Osteoblast (primary cell): Measurements from ENCODE around the gene PTH1R. TPM values are rescaled to one million over a fixed set of nuclear protein-coding genes. Genes with fewer than 3 reads are reported as not detected.

Experiments
- DNase-seq: peaks from one replicate; pipeline ENCODE4 v3.0.0; 2011; ENCODE audit warnings: low spot score, mixed read lengths; ENCODE audit not compliant: insufficient read length; ENCODE audit errors: missing footprints
- H2AFZ ChIP-seq: 2 replicates; pipeline ENCODE4 v1.6.0; 2011; ENCODE audit warnings: mild to moderate bottlenecking, low read length
- H3K27ac ChIP-seq: 2 replicates; pipeline ENCODE4 v1.5.1; 2011; ENCODE audit warnings: mild to moderate bottlenecking, low read depth, low read length, moderate library complexity
- H3K27me3 ChIP-seq: 2 replicates; pipeline ENCODE4 v1.6.0; 2012; ENCODE audit warnings: mild to moderate bottlenecking, control low read depth, inconsistent platforms, low read length, moderate library complexity; ENCODE audit not compliant: insufficient read depth
- H3K36me3 ChIP-seq: 2 replicates; pipeline ENCODE4 v1.5.1; 2011; ENCODE audit warnings: mild to moderate bottlenecking, low read length, control low read depth, moderate library complexity; ENCODE audit not compliant: insufficient read depth
- H3K4me1 ChIP-seq: 2 replicates; pipeline ENCODE4 v1.5.1; 2011; ENCODE audit warnings: mild to moderate bottlenecking, low read length, control low read depth, moderate library complexity; ENCODE audit not compliant: insufficient read depth
- H3K4me2 ChIP-seq: 2 replicates; pipeline ENCODE4 v1.6.0; 2011; ENCODE audit warnings: mild to moderate bottlenecking, low read length; ENCODE audit not compliant: insufficient read depth
- H3K4me3 ChIP-seq: fragments of 200-600 bp; sonication (generic); 3 replicates; pipeline ENCODE4 v1.5.1; 2012; ENCODE audit warnings: mild to moderate bottlenecking, low read length, inconsistent platforms; ENCODE audit not compliant: insufficient read depth
- H3K79me2 ChIP-seq: 2 replicates; pipeline ENCODE4 v1.6.0; 2012; ENCODE audit warnings: mild to moderate bottlenecking, low read length, control low read depth, inconsistent platforms; ENCODE audit not compliant: insufficient read depth
- H3K9me3 ChIP-seq: 2 replicates; pipeline ENCODE4 v1.5.1; 2011; ENCODE audit warnings: low read depth, low read length, control low read depth
- H4K20me1 ChIP-seq: 2 replicates; pipeline ENCODE4 v1.6.0; 2012; ENCODE audit warnings: mild to moderate bottlenecking, low read length, control low read depth; ENCODE audit not compliant: insufficient read depth
- total RNA-seq: library from RNA; depleted of rRNA; stranded (reverse); fragments of >200 nt; gene quantifications from 2 replicates; pipeline ENCODE4 v1.2.3, GENCODE V29; 2012
- TF ChIP-seq, protein P1 (sequence below): IDR thresholded peaks from 2 replicates; pipeline ENCODE4 v1.5.1; 2011; ENCODE audit warnings: mild to moderate bottlenecking, low read depth, low read length, moderate library complexity; ENCODE audit errors: extremely low read depth

PTH1R gene
- total RNA-seq, 1 donor, result 0.36 TPM

- DNase-seq, result peak; percentile 89
- Histone ChIP-seq H3K4me3 (no peak overlapping the region), H3K79me2 (peaks cover 68% of the 10 kb centered on the region), H4K20me1 (peaks cover 58% of the 10 kb centered on the region), H3K27ac (peak overlapping the region; percentile 75), H3K4me1 (peaks cover 15% of the 10 kb centered on the region), H3K36me3 (peaks cover 58% of the 10 kb centered on the region), H3K4me2 (no peak overlapping the region), H3K27me3 (no peaks in the 10 kb centered on the region), H2AFZ (no peak overlapping the region), H3K9me3 (no peaks in the 10 kb centered on the region)
- TF ChIP-seq, protein P1, sequence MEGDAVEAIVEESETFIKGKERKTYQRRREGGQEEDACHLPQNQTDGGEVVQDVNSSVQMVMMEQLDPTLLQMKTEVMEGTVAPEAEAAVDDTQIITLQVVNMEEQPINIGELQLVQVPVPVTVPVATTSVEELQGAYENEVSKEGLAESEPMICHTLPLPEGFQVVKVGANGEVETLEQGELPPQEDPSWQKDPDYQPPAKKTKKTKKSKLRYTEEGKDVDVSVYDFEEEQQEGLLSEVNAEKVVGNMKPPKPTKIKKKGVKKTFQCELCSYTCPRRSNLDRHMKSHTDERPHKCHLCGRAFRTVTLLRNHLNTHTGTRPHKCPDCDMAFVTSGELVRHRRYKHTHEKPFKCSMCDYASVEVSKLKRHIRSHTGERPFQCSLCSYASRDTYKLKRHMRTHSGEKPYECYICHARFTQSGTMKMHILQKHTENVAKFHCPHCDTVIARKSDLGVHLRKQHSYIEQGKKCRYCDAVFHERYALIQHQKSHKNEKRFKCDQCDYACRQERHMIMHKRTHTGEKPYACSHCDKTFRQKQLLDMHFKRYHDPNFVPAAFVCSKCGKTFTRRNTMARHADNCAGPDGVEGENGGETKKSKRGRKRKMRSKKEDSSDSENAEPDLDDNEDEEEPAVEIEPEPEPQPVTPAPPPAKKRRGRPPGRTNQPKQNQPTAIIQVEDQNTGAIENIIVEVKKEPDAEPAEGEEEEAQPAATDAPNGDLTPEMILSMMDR, result no peak
These were observed 48.5 kb downstream of the PTH1R start for GRCh38 chr3:46926039-46926438.

DNA sequence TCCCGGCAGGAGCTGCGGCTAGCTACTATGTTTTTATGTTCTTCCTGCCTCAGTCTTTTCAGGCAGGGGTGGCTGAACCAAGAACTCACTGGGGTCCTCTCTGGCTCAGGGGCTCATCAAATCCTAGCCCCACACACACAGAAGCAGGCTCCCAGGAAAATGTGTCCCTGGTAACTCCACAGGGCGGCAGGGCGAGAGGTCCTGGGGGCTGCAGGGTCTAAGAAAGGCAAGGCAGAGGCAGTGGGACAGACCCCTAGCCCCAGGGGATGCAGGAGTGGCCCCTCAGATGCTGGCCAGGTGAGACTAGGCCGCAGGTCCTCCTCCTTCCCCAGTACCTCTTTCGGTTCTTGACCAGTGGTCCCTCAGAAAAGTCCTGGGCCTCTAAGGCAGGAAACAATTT is 48.9 kb downstream of the PTH1R start:
- Histone ChIP-seq H3K4me1 (peaks cover 19% of the 10 kb centered on the region), H3K4me3 (no peak overlapping the region), H3K4me2 (no peak overlapping the region), H3K9me3 (no peaks in the 10 kb centered on the region), H3K79me2 (peaks cover 71% of the 10 kb centered on the region), H4K20me1 (peaks cover 61% of the 10 kb centered on the region), H3K27me3 (no peaks in the 10 kb centered on the region), H3K36me3 (peaks cover 54% of the 10 kb centered on the region), H2AFZ (no peak overlapping the region), H3K27ac (peak overlapping the region; percentile 75)
- peak; percentile 56 for DNase-seq
- TF ChIP-seq, protein P1, result no peak

GRCh38 chr3:46926871-46927717 is 49.6 kb downstream of the PTH1R start:
- H4K20me1 ChIP-seq, result peaks cover 64% of the 10 kb centered on the region
- peak; percentile 73 for DNase-seq
- TF ChIP-seq, protein P1, result no peak
- no peak overlapping the region for H3K4me2 ChIP-seq
- H3K36me3 ChIP-seq, result peaks cover 47% of the 10 kb centered on the region
- H2AFZ ChIP-seq, result no peak overlapping the region
- H3K9me3 ChIP-seq, result no peaks in the 10 kb centered on the region
- H3K79me2 ChIP-seq, result peaks cover 78% of the 10 kb centered on the region
- no peaks in the 10 kb centered on the region for H3K27me3 ChIP-seq
- H3K4me3 ChIP-seq, result no peak overlapping the region
- H3K27ac ChIP-seq, result peak overlapping the region; percentile 75
- H3K4me1 ChIP-seq, result peaks cover 26% of the 10 kb centered on the region

- H3K79me2 ChIP-seq, result peaks cover 82% of the 10 kb centered on the region
- no peak overlapping the region for H3K27ac ChIP-seq
- no peaks in the 10 kb centered on the region for H3K27me3 ChIP-seq
- no peak overlapping the region for H2AFZ ChIP-seq
- no peak overlapping the region for H3K4me2 ChIP-seq
- peaks cover 29% of the 10 kb centered on the region for H3K4me1 ChIP-seq
- peak; percentile 0 for DNase-seq
- H3K4me3 ChIP-seq, result no peak overlapping the region
- peaks cover 58% of the 10 kb centered on the region for H4K20me1 ChIP-seq
- TF ChIP-seq, protein P1, result no peak
- no peaks in the 10 kb centered on the region for H3K9me3 ChIP-seq
- peaks cover 41% of the 10 kb centered on the region for H3K36me3 ChIP-seq
These were observed 50.2 kb downstream of the PTH1R start for GRCh38 chr3:46927718-46928073.
